Measurements from ENCODE around the gene BABAM2. TPM values are rescaled to one million over a fixed set of nuclear protein-coding genes. Genes with fewer than 3 reads are reported as not detected.

The BABAM2 gene
- total and polyA plus RNA-seq, 9 of the 15 experiments (the other 6 are each of a cell fraction or from before 2014, with no cell fraction given), result 10.9 to 37.4 (median 25.6) TPM

GRCh38 chr2:28269019-28269784 is 378.7 kb downstream of the BABAM2 start (continued):
- TF ChIP-seq GTF2B (IDR thresholded peaks at IDR 0.05; ENCODE audit: extremely low read depth, insufficient read length), result no peak
- TF ChIP-seq MAFG (tag; conservative IDR thresholded peaks at IDR 0.05), result peak; percentile 85
- no peak for TF ChIP-seq ZNF212 (CRISPR knock-in tag; IDR thresholded peaks at IDR 0.05)
- peak; percentile 62; the same call in 1 of the 2 replicates for TF ChIP-seq PHB2 (IDR thresholded peaks at IDR 0.05; ENCODE audit: low read depth)
- TF ChIP-seq KLF6 (CRISPR knock-in tag; IDR thresholded peaks at IDR 0.05; ENCODE audit: borderline replicate concordance), result no peak
- no peak for TF ChIP-seq RAD21 (CRISPR knock-in tag; conservative IDR thresholded peaks at IDR 0.05 in 1 of 2, IDR thresholded peaks at IDR 0.05 in 1 of 2)
- peak; percentile 82 for TF ChIP-seq MTA2 (IDR thresholded peaks at IDR 0.05; ENCODE audit: low read depth)
- TF ChIP-seq ZBTB2 (IDR thresholded peaks at IDR 0.05), result no peak
- peak; percentile 85 to 88; a peak in 3 of 4 replicates for TF ChIP-seq HDAC1 (IDR thresholded peaks at IDR 0.05)
- TF ChIP-seq KDM1A (IDR thresholded peaks at IDR 0.05), result peak; percentile 97
- TF ChIP-seq DPF2 (IDR thresholded peaks at IDR 0.05), result peak; percentile 86
- TF ChIP-seq THRAP3 (IDR thresholded peaks at IDR 0.05; ENCODE audit: borderline replicate concordance), result no peak
- TF ChIP-seq MCM5 (IDR thresholded peaks at IDR 0.05; ENCODE audit: low read depth), result no peak
- TF ChIP-seq CUX1 (CRISPR knock-in tag; IDR thresholded peaks at IDR 0.05), result 0 out of 2 replicates have a peak, but pooled peaks have one; percentile 32
- TF ChIP-seq YY1 (IDR thresholded peaks at IDR 0.05; ENCODE audit: borderline replicate concordance in 1 of 3, control insufficient read depth in 1 of 3, extremely low read depth in 1 of 3, insufficient read depth in 3 of 3, insufficient read length in 1 of 3, insufficient replicate concordance in 2 of 3, low read depth in 1 of 3, low read length in 2 of 3), result peak in 1 of 3 experiments; percentile 51
- peak; percentile 93 for TF ChIP-seq ARID1B (IDR thresholded peaks at IDR 0.05)
